AG04450 (cell line): ENCODE results near the gene MUC5B. TPM values are rescaled to one million over a fixed set of nuclear protein-coding genes. Genes with fewer than 3 reads are reported as not detected.

Experiments
- CTCF ChIA-PET: fragments of 300-600, 350-600 bp; formaldehyde crosslinking; extraction: SDS; loops from one replicate; lab custom pipeline; 2022; ENCODE audit warnings: antibody characterized with exemption, inconsistent platforms; lab: Charles Lee
- POLR2A ChIA-PET: fragments of 350-600 bp; formaldehyde crosslinking; extraction: SDS; loops from one replicate; lab custom pipeline; 2021; ENCODE audit warnings: antibody characterized with exemption, inconsistent platforms; lab: Yijun Ruan, JAX
- DNase-seq: peaks from one replicate; pipeline ENCODE4 v3.0.0-alpha.2; 2011; ENCODE audit warnings: low read depth, low spot score
- H3K27ac ChIP-seq: one replicate; pipeline ENCODE4 v1.5.1; 2012; ENCODE audit warnings: low read depth, low read length, control low read depth
- H3K27me3 ChIP-seq: one replicate; pipeline ENCODE4 v1.6.0; 2012; ENCODE audit warnings: low read length; ENCODE audit not compliant: control insufficient read depth, insufficient read depth
- H3K4me3 ChIP-seq: 2 replicates; pipeline ENCODE4 v1.5.1; 2011; ENCODE audit warnings: mild to moderate bottlenecking, low read depth, low read length, control low read depth
- H3K9me3 ChIP-seq: 2 replicates; pipeline ENCODE4 v1.5.1; 2012; ENCODE audit warnings: low read length; ENCODE audit not compliant: control insufficient read depth, insufficient read depth
- polyA plus RNA-seq: library from polyadenylated mRNA; depleted of rRNA; stranded (reverse); fragments of >200 nt; gene quantifications from 2 replicates; pipeline ENCODE4 v1.2.3, GENCODE V29; 2011
- TF ChIP-seq, protein P1 (sequence below): IDR thresholded peaks from 2 replicates; pipeline ENCODE4 v1.5.1; 2011; ENCODE audit warnings: low read depth, low read length, control low read depth, inconsistent platforms

Gene MUC5B
- polyA plus RNA-seq, 1 experiment: not detected

DNA sequence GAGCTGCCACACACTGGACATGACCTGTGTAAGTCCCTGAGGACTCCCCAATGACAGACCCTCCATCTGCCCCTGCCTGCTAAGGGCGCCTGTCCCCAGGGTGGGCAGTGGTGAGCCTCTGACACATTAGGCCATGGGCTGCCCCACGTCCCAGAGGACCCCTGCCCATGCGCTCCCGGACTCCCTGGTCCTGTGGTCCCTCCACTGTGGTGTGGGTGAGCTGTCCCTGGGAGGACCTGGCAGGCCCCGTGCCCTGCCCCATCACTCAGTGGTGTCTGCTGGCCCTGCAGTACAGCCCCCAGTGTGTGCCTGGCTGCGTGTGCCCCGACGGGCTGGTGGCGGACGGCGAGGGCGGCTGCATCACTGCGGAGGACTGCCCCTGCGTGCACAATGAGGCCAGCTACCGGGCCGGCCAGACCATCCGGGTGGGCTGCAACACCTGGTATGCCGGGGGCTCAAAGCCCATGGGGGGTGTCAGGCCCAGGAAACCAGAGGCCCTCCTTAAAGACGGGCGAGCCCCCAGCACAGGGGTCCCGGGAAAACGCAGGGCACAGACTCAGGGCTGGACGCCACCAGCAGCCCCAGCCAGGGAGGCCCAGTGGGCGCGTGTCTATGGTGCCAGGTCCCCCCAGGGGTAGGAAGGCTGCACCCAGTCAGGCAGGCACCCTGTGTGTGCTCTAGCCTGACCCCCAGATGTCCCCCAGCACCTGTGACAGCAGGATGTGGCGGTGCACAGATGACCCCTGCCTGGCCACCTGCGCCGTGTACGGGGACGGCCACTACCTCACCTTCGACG is 46.4 kb upstream of the MUC5B start:
- no peak for DNase-seq
- CTCF ChIA-PET: no interaction called here
- H3K9me3 ChIP-seq: peaks cover 84% of the 10 kb centered on the region
- no peak overlapping the region for H3K4me3 ChIP-seq
- TF ChIP-seq, protein P1, sequence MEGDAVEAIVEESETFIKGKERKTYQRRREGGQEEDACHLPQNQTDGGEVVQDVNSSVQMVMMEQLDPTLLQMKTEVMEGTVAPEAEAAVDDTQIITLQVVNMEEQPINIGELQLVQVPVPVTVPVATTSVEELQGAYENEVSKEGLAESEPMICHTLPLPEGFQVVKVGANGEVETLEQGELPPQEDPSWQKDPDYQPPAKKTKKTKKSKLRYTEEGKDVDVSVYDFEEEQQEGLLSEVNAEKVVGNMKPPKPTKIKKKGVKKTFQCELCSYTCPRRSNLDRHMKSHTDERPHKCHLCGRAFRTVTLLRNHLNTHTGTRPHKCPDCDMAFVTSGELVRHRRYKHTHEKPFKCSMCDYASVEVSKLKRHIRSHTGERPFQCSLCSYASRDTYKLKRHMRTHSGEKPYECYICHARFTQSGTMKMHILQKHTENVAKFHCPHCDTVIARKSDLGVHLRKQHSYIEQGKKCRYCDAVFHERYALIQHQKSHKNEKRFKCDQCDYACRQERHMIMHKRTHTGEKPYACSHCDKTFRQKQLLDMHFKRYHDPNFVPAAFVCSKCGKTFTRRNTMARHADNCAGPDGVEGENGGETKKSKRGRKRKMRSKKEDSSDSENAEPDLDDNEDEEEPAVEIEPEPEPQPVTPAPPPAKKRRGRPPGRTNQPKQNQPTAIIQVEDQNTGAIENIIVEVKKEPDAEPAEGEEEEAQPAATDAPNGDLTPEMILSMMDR: no peak
- H3K27ac ChIP-seq: no peak overlapping the region
- POLR2A ChIA-PET: no interaction called here
- no peaks in the 10 kb centered on the region for H3K27me3 ChIP-seq

DNA sequence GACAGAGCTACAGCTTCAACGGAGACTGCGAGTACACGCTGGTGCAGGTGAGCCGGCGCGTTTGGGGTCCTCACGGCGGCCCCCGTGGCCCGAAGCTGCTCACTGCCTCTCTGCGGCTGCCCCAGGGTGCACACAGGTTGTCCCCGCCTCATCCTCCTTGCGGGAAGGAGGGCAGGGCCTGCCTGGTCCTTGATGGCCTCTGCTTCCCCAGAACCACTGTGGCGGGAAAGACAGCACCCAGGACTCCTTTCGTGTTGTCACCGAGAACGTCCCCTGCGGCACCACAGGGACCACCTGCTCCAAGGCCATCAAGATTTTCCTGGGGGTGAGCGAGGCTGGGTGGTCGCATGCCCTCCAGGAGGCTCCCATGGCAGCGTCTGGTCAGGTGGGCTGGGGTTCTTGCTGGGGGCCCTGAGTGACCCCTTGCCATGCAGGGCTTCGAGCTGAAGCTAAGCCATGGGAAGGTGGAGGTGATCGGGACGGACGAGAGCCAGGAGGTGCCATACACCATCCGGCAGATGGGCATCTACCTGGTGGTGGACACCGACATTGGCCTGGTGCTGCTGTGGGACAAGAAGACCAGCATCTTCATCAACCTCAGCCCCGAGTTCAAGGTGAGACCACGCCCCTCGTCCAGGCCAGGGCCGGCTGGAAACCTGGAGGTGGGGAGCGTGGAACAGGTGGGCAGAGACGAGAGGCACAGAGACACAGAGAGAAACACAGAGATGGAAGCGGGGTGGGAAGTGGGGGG is 45.7 kb upstream of the MUC5B start:
- DNase-seq: no peak
- CTCF ChIA-PET: no interaction called here
- no peak overlapping the region for H3K27ac ChIP-seq
- POLR2A ChIA-PET: no interaction called here
- TF ChIP-seq, protein P1: no peak
- H3K9me3 ChIP-seq: peaks cover 86% of the 10 kb centered on the region
- H3K27me3 ChIP-seq: no peaks in the 10 kb centered on the region
- H3K4me3 ChIP-seq: no peak overlapping the region

DNA sequence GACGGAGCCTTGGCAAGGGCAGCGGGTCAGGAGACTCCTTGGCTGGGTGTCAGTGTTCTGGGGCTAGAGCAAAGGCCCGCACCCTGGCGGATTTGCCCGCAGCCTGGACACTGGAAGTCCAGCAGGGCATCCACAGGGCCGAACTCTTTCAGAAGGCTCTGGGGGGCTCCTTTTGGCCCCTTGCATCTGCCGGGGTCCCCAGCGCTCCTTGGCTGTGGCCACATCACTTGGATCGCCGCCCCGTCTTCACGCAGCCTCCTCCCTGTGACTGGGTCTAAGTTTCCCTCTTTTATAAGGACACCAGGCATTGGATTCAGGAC is 45.1 kb upstream of the MUC5B start:
- TF ChIP-seq, protein P1: no peak
- no peak for DNase-seq
- ChIA-PET POLR2A (no interaction called here), CTCF (no interaction called here)
- Histone ChIP-seq H3K4me3 (no peak overlapping the region), H3K27me3 (no peaks in the 10 kb centered on the region), H3K9me3 (peaks cover 88% of the 10 kb centered on the region), H3K27ac (no peak overlapping the region)

DNA sequence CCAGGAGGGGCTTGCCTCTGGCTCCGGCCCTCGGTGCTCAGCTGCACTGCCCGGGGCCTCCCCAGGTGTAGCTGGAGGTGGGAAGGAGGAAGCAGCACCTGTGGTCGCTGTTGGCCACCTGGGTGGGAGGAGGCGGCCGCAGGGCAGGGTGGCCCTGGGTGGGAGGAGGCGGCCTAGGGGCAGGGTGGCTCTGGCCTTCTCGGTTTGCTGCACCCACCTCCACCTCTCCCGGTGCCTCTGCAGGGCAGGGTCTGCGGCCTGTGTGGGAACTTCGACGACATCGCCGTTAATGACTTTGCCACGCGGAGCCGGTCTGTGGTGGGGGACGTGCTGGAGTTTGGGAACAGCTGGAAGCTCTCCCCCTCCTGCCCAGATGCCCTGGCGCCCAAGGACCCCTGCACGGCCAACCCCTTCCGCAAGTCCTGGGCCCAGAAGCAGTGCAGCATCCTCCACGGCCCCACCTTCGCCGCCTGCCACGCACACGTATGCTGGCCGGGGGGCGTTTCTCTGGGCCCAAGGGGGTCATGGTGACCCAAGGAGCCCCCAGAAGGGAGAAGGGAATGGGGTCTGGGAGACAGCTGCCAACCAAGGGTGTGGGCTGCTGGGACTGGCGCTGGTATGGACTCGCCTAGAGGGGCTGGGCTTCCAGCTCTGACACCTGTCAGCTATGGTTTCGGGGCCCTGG is 44.5 kb upstream of the MUC5B start:
- no peak overlapping the region for H3K4me3 ChIP-seq
- no peaks in the 10 kb centered on the region for H3K27me3 ChIP-seq
- ChIA-PET POLR2A (no interaction called here), CTCF (no interaction called here)
- no peak for DNase-seq
- TF ChIP-seq, protein P1: no peak
- peaks cover 89% of the 10 kb centered on the region for H3K9me3 ChIP-seq
- H3K27ac ChIP-seq: no peak overlapping the region

DNA sequence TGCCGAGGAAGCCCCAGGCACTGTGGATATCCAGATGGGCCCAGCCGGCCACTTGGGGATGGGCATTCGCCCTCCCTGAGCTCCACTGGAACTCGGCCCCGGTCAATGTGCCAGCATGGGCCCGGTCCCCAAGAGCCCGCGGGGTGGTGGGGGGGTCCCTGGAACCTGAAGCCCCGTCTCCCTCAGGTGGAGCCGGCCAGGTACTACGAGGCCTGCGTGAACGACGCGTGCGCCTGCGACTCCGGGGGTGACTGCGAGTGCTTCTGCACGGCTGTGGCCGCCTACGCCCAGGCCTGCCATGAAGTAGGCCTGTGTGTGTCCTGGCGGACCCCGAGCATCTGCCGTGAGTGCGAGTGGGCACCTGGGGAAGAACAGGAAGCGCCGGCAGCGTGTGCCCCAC is 44.0 kb upstream of the MUC5B start:
- POLR2A ChIA-PET: no interaction called here
- CTCF ChIA-PET: no interaction called here
- DNase-seq: no peak
- Histone ChIP-seq H3K4me3 (no peak overlapping the region), H3K27ac (no peak overlapping the region), H3K9me3 (peaks cover 92% of the 10 kb centered on the region), H3K27me3 (no peaks in the 10 kb centered on the region)
- TF ChIP-seq, protein P1: no peak
